ENCODE results near the gene CDK12.
"Not testable (repeated sequence)": the region's sequence is repeated elsewhere in the genome, so short reads cannot be mapped to it uniquely, and the experiment has no call there.

CDK12 gene

DNA sequence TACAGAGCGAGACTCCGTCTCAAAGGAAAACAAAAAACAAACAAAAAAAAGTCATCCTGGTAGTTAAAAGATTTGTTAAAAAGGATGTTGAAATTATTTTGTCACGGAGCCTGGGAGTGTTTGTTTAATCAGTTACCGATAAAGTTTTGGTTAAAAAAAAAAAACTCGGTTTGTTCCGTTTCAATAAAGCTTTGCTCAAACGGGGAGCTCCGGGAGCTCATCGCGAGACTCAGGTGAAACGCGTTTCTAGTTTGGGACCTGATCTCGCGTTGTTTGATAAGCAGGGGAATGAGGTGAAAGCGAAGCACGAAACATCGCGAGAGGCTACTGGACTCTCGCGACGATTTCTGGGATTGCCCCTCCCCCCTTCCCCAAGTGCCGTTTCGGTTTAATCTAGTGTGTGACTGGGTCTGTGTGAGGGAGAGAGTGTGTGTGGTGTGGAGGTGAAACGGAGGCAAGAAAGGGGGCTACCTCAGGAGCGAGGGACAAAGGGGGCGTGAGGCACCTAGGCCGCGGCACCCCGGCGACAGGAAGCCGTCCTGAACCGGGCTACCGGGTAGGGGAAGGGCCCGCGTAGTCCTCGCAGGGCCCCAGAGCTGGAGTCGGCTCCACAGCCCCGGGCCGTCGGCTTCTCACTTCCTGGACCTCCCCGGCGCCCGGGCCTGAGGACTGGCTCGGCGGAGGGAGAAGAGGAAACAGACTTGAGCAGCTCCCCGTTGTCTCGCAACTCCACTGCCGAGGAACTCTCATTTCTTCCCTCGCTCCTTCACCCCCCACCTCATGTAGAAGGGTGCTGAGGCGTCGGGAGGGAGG is at the start of gene CDK12:
Gene CDK12 (plus strand): TSS at position 374 of the 813 bp plus-strand sequence. CDS start 586 bp downstream, outside the sequence.
- peak; percentile 96 for DNase-seq

DNA sequence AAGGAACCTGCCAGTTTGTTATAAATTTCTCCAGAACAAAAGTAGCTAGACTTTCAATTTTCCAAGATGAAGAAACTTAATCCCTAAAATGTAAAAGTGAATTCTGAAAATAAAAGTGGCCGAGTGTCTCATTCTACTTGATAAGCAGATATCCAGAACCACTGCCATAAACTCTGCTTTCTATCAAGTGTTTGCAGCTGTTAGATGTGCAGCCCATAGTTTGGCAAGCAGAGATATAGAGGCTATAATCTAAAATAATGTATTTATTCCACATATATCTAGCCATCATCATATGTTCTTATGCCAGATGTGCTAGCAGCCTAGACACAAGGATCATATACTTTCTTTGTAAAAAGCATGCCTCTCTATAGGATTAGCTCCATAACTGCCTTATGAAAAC is 45.1 kb upstream of the CDK12 start:
- no peak for DNase-seq

DNA sequence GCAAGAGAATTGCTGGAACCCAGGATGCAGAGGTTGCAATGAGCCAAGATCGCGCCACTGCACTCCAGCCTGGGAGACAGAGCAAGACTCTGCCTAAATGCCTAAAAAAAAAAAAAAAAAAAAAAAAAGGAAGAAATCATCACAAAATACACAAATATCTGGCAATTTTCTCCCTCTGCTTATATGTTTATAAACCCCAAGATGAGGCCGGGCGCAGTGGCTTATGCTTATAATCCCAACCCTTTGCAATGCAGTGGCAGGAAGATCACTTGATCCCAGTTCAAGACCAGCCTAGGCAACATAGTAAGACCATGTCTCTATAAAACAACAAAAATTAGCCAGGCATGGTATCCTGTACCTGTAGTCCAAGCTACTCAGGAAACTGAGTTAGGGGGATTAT is 31.7 kb upstream of the CDK12 start:
- DNase-seq, result no peak

DNA sequence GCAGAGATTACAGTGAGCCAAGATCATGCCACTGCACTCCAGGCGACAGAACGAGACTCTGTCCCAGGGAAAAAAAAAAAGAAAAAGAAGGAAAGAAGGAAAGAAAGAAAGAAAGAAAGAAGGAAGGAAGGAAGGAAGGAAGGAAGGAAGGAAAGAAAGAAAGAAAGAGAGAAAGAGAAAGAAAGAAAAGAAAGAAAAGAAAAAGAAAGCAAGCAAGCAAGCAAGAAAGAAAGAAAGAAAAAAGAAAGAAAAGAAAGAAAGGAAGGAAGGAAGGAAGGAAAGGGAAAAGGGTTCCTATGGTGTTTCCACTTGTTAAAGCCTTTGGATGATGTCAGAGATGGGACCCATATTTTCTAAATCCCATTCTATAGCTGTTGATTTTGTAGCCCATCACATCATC is 21.4 kb upstream of the CDK12 start:
- not testable (repeated sequence) for DNase-seq

DNA sequence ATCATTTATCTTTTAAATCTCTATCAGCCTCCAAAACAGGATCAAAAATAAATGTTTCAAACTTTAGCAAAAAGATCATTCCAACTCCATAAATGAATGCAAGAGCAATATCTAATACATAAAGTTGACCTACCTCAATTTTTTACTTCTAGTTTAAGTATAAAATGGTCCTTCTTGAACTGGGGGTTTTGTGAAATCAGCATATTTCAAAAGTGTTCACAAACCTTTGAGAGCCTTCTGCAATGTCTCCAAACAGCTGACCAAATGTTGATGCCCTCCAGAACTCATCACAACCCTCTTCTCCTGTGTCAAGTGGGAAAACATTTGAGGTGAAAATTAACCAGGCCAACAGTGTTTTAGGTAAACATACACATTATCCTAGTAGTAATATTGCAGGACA is 18.0 kb upstream of the CDK12 start:
- DNase-seq, result no peak

DNA sequence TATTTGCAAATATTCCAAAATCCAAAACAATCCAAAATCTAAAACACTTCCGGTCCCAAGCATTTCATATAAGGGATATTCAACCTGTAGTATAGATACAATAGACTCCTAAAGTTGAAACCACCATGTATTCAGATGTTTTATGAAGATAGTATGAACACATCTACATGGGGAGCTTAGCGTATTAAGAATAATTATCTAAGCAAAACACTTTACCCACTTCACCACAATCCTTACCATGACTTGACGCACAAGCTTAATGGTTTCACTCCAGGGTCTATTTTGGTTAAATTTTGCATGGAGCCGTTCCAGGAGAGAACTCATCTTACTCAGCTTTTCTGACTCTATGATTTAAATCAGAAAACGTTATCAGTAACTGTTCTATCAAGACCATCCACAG is 13.7 kb upstream of the CDK12 start:
- no peak for DNase-seq

DNA sequence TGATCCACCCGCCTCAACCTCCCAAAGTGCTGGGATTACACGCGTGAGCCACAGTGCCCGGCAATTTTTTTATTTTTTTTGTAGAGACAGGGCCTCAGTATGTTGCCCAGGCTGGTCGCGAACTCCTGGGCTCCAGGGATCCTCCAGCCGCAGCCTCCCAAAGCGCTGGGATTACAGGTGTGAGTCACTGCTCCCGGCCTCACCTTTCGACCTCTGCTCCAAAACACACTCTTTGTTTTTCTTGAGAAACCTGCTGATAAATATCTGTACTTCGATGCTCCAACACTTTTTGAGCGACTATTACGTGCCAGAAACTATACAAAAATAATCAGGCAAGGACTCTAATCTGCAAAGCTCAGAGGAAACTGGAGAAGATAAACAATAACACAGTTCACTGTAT is 11.2 kb upstream of the CDK12 start:
- no peak for DNase-seq

DNA sequence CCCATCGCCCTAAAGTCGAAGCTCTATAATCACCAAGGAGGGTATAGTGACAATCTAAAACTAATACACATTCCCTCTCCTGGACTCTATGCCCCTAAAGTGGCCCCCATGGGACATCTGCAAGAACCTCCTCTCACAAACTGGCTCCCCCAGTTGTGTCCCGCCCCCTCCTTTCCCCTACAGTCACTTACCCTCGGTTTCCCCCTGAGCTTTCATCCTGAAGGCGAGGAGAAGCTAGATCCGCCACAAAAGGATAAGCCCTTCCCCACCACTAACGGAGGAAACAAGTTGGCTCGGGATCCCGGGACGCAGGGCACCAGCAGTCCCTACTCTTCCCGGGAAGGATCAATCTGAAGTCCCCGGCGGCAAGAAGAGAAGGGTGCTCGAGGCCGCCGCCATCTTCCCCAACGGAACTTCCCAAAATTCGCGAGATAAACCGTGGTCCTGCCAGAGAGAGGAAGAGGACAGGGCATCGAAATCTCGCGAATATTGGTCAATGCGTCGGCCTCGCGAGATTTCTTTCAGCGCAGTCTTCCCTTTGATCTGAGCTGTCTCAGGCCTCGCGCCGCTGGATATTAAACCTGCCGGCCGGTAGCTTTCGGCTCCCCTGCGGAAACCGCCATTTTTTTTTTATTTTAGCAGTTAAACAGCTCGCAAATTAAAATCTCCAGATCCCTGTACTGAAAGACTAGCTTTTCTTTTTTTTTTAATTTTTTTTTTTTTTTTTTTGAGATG is 10.3 kb upstream of the CDK12 start, which contains the start of gene MED1:
Gene MED1 (minus strand): TSS at position 417 of the 735 bp plus-strand sequence. CDS start 201 bp downstream, at position 216.
- DNase-seq, result peak; percentile 94

DNA sequence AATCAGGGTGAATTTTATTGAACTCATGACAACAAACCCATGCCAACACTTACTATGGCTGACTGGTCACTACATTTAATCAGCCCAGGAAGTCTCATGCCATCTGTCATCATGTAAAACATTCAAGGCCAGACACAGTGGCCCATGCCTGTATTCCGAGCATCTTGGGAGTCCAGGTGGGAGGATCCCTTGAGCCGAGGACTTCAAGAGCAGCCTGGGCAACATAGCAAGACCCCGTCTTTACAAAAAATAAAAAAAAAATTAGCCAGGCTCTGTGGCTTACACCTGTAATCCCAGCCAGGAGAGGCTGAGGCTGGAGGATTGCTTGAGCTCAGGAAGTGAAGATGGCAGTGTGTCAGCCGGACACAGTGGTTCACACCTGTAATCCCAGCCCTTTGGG is 5.4 kb upstream of the CDK12 start:
- DNase-seq, result no peak

DNA sequence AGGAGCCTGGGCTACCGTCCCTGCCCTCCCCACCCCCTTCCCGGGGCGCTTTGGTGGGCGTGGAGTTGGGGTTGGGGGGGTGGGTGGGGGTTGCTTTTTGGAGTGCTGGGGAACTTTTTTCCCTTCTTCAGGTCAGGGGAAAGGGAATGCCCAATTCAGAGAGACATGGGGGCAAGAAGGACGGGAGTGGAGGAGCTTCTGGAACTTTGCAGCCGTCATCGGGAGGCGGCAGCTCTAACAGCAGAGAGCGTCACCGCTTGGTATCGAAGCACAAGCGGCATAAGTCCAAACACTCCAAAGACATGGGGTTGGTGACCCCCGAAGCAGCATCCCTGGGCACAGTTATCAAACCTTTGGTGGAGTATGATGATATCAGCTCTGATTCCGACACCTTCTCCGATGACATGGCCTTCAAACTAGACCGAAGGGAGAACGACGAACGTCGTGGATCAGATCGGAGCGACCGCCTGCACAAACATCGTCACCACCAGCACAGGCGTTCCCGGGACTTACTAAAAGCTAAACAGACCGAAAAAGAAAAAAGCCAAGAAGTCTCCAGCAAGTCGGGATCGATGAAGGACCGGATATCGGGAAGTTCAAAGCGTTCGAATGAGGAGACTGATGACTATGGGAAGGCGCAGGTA is 762 bp downstream of the CDK12 start:
- peak; percentile 27 for DNase-seq

DNA sequence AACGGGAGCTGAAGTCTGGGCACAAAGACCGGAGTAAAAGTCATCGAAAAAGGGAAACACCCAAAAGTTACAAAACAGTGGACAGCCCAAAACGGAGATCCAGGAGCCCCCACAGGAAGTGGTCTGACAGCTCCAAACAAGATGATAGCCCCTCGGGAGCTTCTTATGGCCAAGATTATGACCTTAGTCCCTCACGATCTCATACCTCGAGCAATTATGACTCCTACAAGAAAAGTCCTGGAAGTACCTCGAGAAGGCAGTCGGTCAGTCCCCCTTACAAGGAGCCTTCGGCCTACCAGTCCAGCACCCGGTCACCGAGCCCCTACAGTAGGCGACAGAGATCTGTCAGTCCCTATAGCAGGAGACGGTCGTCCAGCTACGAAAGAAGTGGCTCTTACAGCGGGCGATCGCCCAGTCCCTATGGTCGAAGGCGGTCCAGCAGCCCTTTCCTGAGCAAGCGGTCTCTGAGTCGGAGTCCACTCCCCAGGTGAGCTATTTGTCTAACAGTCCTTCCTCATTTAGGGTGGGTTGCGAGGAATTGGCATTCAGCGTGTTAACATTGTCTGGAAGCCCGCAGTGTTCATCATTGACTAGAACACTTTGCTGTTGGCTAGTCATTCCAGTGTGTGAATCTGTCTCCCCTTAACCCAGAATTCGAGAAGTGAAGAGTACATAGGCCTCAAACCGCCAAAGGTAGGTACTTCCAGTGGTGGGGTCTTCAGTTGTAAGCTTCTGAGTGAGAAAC is 1.5 kb downstream of the CDK12 start:
- DNase-seq, result no peak

DNA sequence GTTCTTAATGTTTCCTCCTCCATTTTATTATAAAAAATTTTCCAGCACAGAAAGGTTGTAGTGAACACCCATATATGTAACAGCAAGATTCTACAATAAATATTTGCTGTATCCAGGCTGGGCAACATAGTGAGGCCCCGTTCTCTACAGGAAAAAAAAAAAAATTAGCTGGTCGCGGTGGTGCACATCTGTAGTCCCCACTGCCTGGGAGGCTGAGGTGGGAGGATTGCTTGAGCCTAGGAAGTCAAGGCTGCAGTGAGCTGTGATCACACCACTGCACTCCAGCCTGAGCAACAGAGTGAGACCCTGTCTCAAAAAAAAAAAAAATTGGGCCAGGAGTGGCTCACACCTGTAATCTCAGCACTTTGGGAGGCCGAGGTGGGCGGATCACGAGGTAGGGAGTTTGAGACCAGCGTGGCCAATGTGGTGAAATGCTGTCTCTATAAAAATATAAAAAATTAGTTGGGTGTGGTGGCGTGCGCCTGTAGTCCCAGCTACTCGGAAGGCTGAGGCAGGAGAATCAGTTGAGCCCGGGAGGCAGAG is 3.4 kb downstream of the CDK12 start:
- not testable (repeated sequence) for DNase-seq

DNA sequence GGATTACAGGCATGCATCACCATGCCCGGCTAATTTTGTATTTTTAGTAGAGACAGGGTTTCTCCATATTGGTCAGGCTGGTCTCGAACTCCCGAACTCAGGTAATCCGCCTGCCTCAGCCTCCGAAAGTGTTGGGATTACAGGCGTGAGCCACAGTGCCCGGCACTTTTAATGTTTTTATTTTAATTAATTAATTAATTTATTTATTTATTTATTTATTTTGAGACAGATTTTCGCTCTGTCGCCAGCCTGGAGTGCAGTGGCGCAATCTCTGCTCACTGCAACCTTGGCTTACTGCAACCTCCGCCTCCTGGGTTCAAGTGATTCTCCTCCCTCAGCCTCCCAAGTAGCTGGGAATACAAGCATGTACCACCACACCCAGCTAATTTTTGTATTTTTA is 7.3 kb downstream of the CDK12 start:
- DNase-seq, result not testable (repeated sequence)

DNA sequence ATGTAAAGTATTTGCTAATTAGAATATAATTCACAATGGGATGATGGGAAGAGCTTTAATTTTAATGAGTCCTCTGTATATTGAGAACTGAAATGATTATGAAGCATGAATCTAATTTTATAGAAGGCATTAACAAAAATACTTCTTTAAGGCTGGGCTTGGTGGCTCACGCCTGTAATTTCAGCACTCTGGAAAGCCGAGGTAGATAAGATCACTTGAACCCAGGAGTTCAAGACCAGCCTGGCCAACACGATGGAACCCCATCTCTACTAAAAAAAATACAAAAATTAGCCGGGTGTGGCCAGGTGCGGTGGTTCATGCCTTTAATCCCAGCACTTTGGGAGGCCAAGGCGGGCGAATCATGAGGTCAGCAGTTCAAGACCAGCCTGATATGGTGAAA is 12.0 kb downstream of the CDK12 start:
- no peak for DNase-seq

DNA sequence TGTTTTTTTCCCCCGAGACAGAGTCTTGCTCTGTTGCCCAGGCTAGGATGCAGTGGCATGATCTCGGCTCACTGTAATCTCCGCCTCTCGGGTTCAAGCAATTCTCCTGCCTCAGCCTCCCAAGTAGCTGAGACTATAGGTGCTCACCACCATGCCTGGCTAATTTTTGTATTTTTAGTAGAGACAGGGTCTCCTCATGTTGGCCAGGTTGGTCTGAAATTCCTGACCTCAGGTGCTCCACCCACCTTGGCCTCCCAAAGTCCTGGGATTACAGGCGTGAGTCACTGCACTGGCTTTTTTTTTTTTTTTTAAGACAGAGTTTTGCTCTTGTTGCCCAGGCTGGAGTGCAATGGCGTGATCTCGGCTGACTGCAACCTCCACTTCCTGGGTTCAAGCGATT is 18.3 kb downstream of the CDK12 start:
- DNase-seq, result not testable (repeated sequence)

DNA sequence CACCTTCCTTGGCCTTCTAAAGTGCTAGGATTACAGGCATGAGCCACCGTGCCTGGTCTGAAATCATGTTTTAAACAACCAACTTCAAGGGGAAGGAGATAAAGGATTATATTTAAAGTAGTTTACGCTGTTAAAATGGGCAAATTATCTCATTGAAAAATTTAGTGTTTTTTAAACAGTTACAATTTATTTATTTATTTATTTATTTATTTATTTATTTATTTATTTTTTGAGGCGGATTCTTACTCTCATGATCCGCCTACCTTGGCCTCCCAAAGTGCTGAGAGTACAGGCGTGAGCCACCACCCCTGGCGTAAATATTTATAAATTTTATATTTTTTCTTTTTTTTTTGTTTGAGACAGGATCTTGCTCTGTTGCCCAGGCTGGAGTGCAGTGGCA is 22.2 kb downstream of the CDK12 start:
- no peak for DNase-seq

DNA sequence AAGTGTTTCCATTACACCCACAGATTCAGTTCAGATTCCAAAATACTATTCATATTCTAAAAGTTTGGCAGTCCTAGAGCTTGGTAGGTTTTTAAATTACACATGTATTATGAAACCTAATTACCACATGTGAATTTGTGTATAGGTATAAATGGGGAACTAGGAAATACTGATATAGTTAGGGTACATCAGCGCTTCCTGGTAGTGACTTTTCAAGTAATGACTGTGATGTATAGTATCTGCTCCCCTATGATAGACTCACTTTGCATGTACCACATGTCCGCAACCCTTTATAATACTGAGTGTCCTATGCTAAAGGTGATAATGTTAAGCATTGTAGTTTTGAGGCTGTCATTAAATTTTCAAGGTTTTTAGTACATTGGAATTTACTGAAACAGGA is 22.9 kb downstream of the CDK12 start:
- no peak for DNase-seq

DNA sequence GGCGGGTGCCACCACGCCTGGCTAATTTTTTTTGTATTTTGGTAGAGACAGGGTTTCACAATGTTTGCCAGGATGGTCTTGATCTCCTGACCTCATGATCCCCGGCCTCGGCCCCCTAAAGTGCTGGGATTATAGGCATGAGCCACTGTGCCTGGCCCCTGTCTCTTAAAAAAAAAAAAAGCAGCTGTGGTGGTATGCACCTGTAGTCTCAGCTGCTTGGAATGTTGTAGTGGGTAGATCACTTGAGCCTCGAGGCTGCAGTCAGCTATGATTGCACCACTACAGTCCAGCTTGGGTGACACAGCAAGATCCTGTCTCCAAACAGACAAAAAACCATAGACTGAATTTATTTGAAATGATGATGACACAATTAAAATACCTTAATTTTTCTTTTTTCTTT is 24.3 kb downstream of the CDK12 start:
- no peak for DNase-seq

DNA sequence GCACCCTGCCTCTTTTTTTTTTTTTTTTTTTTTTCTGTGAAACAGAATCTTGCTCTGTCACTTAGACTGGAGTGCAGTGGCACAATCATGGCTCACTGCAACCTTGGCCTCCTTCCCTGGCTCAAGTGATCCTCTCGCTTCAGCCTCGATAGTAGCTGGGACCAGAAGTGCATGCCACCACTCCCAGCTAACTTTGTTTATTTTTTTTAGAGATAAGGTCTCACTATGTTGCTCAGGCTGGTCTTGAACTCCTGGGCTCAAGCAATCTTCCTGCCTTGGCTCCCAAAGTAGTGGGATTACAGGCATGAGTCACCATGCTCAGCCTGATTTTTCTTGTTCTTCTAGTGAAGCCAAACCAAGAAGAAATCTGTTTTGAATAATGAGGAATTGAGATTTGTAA is 25.0 kb downstream of the CDK12 start:
- no peak for DNase-seq

DNA sequence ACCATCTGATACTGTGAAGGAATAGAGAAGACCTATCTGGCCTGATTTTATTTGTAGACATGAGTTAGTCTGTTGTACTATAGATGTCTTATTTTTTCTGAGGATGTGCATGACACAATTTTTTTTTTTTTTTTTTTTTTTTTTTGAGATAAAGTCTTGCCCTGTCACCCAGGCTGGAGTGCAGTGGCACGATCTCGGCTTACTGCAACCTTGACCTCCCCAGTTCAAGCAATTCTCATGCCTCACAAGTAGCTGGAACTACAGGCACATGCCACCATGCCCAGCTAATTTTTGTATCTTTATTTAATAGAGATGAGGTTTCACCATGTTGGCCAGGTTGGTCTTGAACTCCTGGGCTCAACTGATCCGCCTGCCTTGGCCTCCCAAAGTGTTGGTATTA is 26.2 kb downstream of the CDK12 start:
- DNase-seq, result not testable (repeated sequence)

DNA sequence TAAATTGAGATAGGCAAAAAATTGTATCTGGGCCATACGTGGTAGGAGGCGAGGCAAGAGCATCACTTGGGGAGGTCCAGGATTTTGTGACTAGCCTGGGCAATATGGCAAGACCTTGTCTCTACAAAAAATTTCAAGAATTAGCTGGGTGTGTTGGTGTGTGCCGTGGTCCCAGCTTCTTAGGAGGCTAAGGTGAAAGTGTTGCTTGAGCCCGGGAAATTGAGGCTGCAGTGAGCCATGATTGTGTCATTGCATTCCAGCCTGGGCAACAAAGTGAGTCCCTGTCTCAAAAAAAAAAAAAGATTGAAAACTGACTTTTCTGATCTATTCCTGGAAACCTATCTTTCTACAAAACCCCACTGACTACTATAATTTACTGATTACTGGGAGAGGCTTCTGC is 26.7 kb downstream of the CDK12 start:
- no peak for DNase-seq

DNA sequence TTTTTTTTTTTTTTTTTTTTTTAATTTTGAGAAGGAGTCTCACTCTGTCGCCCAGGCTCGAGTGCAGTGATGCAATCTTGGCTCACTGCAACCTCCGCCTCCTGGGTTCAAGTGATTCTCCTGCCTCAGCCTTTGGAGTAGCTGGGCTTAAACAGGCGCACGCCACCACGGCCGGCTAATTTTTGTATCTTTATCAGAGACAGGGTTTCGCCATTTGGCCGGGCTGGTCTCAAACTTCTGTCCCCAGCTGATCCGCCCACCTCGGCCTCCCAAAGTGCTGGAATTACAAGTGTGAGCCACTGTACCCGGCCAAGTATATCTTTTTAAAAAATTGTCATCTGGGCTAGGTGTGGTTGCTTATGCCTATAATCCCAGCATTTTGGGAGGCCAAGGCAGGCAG is 35.6 kb downstream of the CDK12 start:
- not testable (repeated sequence) for DNase-seq

DNA sequence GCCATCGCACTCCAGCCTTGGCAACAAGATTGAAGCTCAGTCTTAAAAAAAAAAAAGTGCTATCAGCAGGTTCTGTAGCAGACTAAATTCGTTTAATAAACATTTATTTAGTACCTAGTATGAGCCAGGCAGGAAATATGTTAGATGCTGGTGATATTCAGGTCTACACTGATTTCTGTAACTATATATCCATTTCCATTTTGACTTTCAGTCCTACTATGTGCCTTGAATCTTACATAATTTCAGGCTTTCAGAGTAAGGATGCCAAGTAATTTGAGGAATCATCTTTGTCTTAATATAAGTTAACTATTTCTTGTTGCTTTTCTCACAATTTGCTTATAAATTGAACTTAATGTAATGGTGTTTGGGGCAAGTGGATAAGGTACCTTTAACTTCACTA is 46.2 kb downstream of the CDK12 start:
- DNase-seq, result no peak

All from stimulated activated CD4-positive, alpha-beta T cell treated with anti-CD3 and anti-CD28 coated beads, Interleukin-1b, Interleukin-23, amount 100 ng/mL, for 48 hours (primary cell).